SU-DHL-6 (cell line): Measurements from ENCODE around the gene CHCHD1.
"Not testable (repeated sequence)": the region's sequence is repeated elsewhere in the genome, so short reads cannot be mapped to it uniquely, and the experiment has no call there.

Source experiments
- H2AFZ ChIP-seq: fragments of 200-600 bp; sonication (generic); 2 replicates; pipeline ENCODE4 v1.6.1; 2014; ENCODE audit warnings: low read depth, mild to moderate bottlenecking, moderate library complexity, mixed read lengths, antibody characterized with exemption, low read length; ENCODE audit not compliant: severe bottlenecking
- H3F3A ChIP-seq: fragments of 200-600 bp; shearing (Covaris generic); 2 replicates; pipeline ENCODE4 v1.6.0; 2016; ENCODE audit warnings: antibody characterized with exemption, mild to moderate bottlenecking; ENCODE audit not compliant: insufficient read depth
- H3K27ac ChIP-seq: fragments of 200-600 bp; sonication (generic); 2 replicates; pipeline ENCODE4 v1.5.1; 2016; ENCODE audit warnings: low read depth, mild to moderate bottlenecking, low read length, moderate library complexity, mixed read lengths
- H3K27me3 ChIP-seq: fragments of 200-600 bp; sonication (generic), shearing (Covaris generic); 2 replicates; pipeline ENCODE4 v1.6.0; 2014; ENCODE audit warnings: mild to moderate bottlenecking, low read length
- H3K36me3 ChIP-seq: fragments of 200-600 bp; sonication (generic); 2 replicates; pipeline ENCODE4 v1.6.1; 2014; ENCODE audit warnings: mild to moderate bottlenecking, low read length, mixed read lengths
- H3K4me2 ChIP-seq: fragments of 300-600, 200-600 bp; shearing (Covaris generic), sonication (generic); 2 replicates; pipeline ENCODE4 v1.6.0; 2014; ENCODE audit warnings: low read length, low read depth, mild to moderate bottlenecking; ENCODE audit not compliant: poor library complexity, severe bottlenecking
- H3K4me3 ChIP-seq: fragments of 200-600 bp; sonication (generic); 2 replicates; pipeline ENCODE4 v1.5.1; 2014; ENCODE audit warnings: antibody characterized with exemption, low read length, mild to moderate bottlenecking, mixed read lengths; ENCODE audit not compliant: insufficient read depth, poor library complexity, severe bottlenecking
- H3K79me2 ChIP-seq: fragments of 200-600 bp; sonication (generic); 2 replicates; pipeline ENCODE4 v1.6.1; 2014; ENCODE audit warnings: mild to moderate bottlenecking, low read length, moderate library complexity; ENCODE audit not compliant: insufficient read depth
- H3K9ac ChIP-seq: fragments of 200-600 bp; sonication (generic); 2 replicates; pipeline ENCODE4 v1.7.0; 2014; ENCODE audit warnings: mild to moderate bottlenecking, low read length
- H3K9me2 ChIP-seq: fragments of 200-600 bp; sonication (generic); replicated peaks from 2 replicates; pipeline ENCODE4 v1.6.1; 2014; ENCODE audit warnings: low read length; ENCODE audit not compliant: insufficient read depth
- H3K9me3 ChIP-seq: fragments of 200-600 bp; sonication (generic); 2 replicates; pipeline ENCODE4 v1.6.1; 2014; ENCODE audit warnings: low read length, mixed read lengths; ENCODE audit not compliant: insufficient read depth
- H4K20me1 ChIP-seq: fragments of 200-600 bp; sonication (generic); 2 replicates; pipeline ENCODE4 v1.6.1; 2014; ENCODE audit warnings: low read depth, mild to moderate bottlenecking, antibody characterized with exemption, low read length, moderate library complexity, mixed read lengths
- EZH2phosphoT487 ChIP-seq: fragments of 200-600 bp; sonication (generic), shearing (Covaris generic); conservative IDR thresholded peaks from 2 replicates; pipeline ENCODE4 v1.6.1; 2018; ENCODE audit warnings: mild to moderate bottlenecking, antibody characterized with exemption, low read length, moderate library complexity, mixed read lengths
- TF ChIP-seq, protein P1 (sequence below): fragments of 200-600 bp; sonication (generic); IDR thresholded peaks from one replicate; pipeline ENCODE4 v1.5.1; 2017; ENCODE audit warnings: antibody characterized with exemption, mild to moderate bottlenecking, low read length, moderate library complexity; ENCODE audit not compliant: insufficient read depth, poor library complexity, severe bottlenecking

CHCHD1 gene

DNA sequence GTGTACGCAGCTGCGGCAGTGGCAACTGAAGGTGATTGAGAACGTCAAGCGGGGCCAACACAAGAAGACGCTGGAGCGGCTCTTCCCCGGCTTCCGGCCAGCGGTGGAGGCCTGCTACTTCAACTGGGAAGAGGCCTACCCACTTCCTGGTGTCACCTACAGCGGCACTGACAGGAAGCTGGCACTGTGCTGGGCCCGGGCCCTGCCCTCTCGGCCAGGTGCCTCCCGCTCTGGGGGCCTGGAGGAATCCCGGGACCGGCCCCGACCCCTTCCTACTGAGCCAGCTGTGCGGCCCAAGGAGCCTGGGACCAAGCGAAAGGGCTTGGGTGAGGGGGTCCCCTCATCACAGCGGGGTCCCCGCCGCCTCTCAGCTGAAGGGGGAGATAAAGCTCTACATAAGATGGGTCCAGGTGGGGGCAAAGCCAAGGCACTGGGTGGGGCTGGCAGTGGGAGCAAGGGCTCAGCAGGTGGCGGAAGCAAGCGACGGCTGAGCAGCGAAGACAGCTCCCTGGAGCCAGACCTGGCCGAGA, 10.1 kb downstream of the CHCHD1 start:
- H3K4me2 ChIP-seq, result no peak overlapping the region
- H3K79me2 ChIP-seq, result 0 out of 2 replicates have a peak, but pooled peaks cover 4% of the 10 kb centered on the region
- H3K36me3 ChIP-seq, result no peaks in the 10 kb centered on the region
- no peak overlapping the region for H3K9ac ChIP-seq
- H3K4me3 ChIP-seq, result no peak overlapping the region
- H3F3A ChIP-seq, result no peaks in the 10 kb centered on the region
- no peaks in the 10 kb centered on the region for H4K20me1 ChIP-seq
- H2AFZ ChIP-seq, result no peak overlapping the region
- no peaks in the 10 kb centered on the region for H3K9me2 ChIP-seq
- TF ChIP-seq, protein P1, sequence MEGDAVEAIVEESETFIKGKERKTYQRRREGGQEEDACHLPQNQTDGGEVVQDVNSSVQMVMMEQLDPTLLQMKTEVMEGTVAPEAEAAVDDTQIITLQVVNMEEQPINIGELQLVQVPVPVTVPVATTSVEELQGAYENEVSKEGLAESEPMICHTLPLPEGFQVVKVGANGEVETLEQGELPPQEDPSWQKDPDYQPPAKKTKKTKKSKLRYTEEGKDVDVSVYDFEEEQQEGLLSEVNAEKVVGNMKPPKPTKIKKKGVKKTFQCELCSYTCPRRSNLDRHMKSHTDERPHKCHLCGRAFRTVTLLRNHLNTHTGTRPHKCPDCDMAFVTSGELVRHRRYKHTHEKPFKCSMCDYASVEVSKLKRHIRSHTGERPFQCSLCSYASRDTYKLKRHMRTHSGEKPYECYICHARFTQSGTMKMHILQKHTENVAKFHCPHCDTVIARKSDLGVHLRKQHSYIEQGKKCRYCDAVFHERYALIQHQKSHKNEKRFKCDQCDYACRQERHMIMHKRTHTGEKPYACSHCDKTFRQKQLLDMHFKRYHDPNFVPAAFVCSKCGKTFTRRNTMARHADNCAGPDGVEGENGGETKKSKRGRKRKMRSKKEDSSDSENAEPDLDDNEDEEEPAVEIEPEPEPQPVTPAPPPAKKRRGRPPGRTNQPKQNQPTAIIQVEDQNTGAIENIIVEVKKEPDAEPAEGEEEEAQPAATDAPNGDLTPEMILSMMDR, result no peak
- no peak for TF ChIP-seq EZH2phosphoT487
- no peak overlapping the region for H3K27ac ChIP-seq
- no peaks in the 10 kb centered on the region for H3K27me3 ChIP-seq
- H3K9me3 ChIP-seq, result no peaks in the 10 kb centered on the region

DNA sequence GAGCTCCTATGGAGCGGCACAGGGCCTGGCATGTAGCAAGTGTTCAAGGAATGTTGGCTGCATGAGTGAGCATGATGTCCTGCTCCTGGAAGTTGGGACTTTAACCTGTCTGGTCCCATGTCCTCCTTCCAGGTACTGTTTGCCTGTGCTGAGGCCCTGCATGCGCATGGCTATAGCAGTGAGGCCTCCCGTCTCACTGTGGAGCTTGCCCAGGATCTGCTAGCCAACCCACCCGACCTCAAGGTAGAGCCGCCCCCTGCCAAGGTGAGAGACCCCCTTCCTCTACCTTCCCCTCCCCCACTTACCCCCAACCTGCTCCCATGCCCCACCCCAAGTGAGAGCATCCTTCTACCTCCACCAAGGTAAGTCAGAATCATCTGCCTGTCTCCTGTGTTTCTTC, 11.6 kb downstream of the CHCHD1 start:
- Histone ChIP-seq H3K27ac (no peak overlapping the region), H2AFZ (no peak overlapping the region), H3K9me3 (no peaks in the 10 kb centered on the region), H4K20me1 (no peaks in the 10 kb centered on the region), H3K79me2 (no peaks in the 10 kb centered on the region), H3K9ac (no peak overlapping the region), H3K27me3 (no peaks in the 10 kb centered on the region), H3K9me2 (no peaks in the 10 kb centered on the region), H3K4me3 (no peak overlapping the region), H3K4me2 (no peak overlapping the region), H3F3A (no peaks in the 10 kb centered on the region), H3K36me3 (no peaks in the 10 kb centered on the region)
- TF ChIP-seq, protein P1, result no peak
- TF ChIP-seq EZH2phosphoT487, result no peak

- H3K79me2 ChIP-seq, H3K4me3 ChIP-seq, H2AFZ ChIP-seq, H3K9ac ChIP-seq, H3K27ac ChIP-seq, H3F3A ChIP-seq, H3K27me3 ChIP-seq, H3K36me3 ChIP-seq, H3K4me2 ChIP-seq, H4K20me1 ChIP-seq, H3K9me2 ChIP-seq, H3K9me3 ChIP-seq: not testable (repeated sequence)
Measured at GRCh38 chr10:73795491-73795890, 13.6 kb downstream of the CHCHD1 start.

GRCh38 chr10:73796035-73796434, 14.2 kb downstream of the CHCHD1 start:
- not testable (repeated sequence) for H3K9me2 ChIP-seq, H3K27me3 ChIP-seq, H3K4me2 ChIP-seq, H3K9ac ChIP-seq, H3K9me3 ChIP-seq, H3K36me3 ChIP-seq, H2AFZ ChIP-seq, H3K4me3 ChIP-seq, H3F3A ChIP-seq, H3K79me2 ChIP-seq, H3K27ac ChIP-seq, H4K20me1 ChIP-seq
